NB4 (cell line): ENCODE data around the gene TEX9.

ENCODE experiments used
- DNase-seq: peaks from one replicate; pipeline ENCODE4 v3.0.0; 2010; ENCODE audit warnings: low read depth
- H3K4me3 ChIP-seq: one replicate; pipeline ENCODE4 v1.5.1; 2011; ENCODE audit warnings: mild to moderate bottlenecking, low read depth, low read length, moderate library complexity
- CTCF ChIP-seq: IDR thresholded peaks from one replicate; pipeline ENCODE4 v1.5.1; 2012; ENCODE audit warnings: low read depth, low read length
- MAX ChIP-seq: IDR thresholded peaks from 2 replicates; pipeline ENCODE4 v1.6.1; 2011; ENCODE audit warnings: low read depth, low read length
- MYC ChIP-seq: IDR thresholded peaks from 2 replicates; pipeline ENCODE4 v1.6.1; 2011; ENCODE audit warnings: low read depth, low read length
- POLR2A ChIP-seq: IDR thresholded peaks from 2 replicates; pipeline ENCODE4 v1.6.1; 2011; ENCODE audit warnings: mild to moderate bottlenecking; ENCODE audit not compliant: insufficient read length; ENCODE audit errors: extremely low read depth

Gene TEX9

GRCh38 chr15:56353119-56353518 lies 12.1 kb upstream of the TEX9 start:
- no peak for TF ChIP-seq POLR2A
- no peak for TF ChIP-seq MYC
- TF ChIP-seq CTCF = no peak
- TF ChIP-seq MAX = no peak
- no peak for DNase-seq
- no peak overlapping the region for H3K4me3 ChIP-seq

- TF ChIP-seq POLR2A (no peak), CTCF (no peak), MAX (no peak), MYC (no peak)
- no peak for DNase-seq
- no peak overlapping the region for H3K4me3 ChIP-seq
These were observed 11.5 kb upstream of the TEX9 start for GRCh38 chr15:56353740-56354139.

GRCh38 chr15:56356616-56357015 lies 8.6 kb upstream of the TEX9 start:
- TF ChIP-seq MYC (no peak), CTCF (no peak), POLR2A (no peak), MAX (no peak)
- H3K4me3 ChIP-seq = no peak overlapping the region
- no peak for DNase-seq

- DNase-seq = no peak
- H3K4me3 ChIP-seq = no peak overlapping the region
- no peak for TF ChIP-seq POLR2A
- TF ChIP-seq MAX = no peak
- no peak for TF ChIP-seq CTCF
- TF ChIP-seq MYC = no peak
These were observed 6.6 kb upstream of the TEX9 start for GRCh38 chr15:56358604-56359003.

- TF ChIP-seq MYC = no peak
- no peak for TF ChIP-seq MAX
- TF ChIP-seq POLR2A = no peak
- TF ChIP-seq CTCF = no peak
- H3K4me3 ChIP-seq = no peak overlapping the region
- no peak for DNase-seq
These were observed 3.2 kb upstream of the TEX9 start for GRCh38 chr15:56361987-56362386.

GRCh38 chr15:56366211-56366610 lies 985 bp downstream of the TEX9 start:
- no peak for DNase-seq
- no peak overlapping the region for H3K4me3 ChIP-seq
- TF ChIP-seq POLR2A (no peak), MYC (no peak), MAX (no peak), CTCF (no peak)
